Stomach (tissue), 4 donors: ENCODE results near the gene PARG.

Source experiments
- EP300 ChIP-seq: sonication (generic); formaldehyde crosslinking; IDR thresholded peaks from one replicate; pipeline ENCODE4 v1.6.1; 2017; ENCODE audit warnings: antibody characterized with exemption
- TF ChIP-seq, protein P1 (sequence below), 7 experiments: fragments of 450-650 bp in 4 of 7; fragments of 200-600 bp in 3 of 7; sonication (generic) in 3 of 7; IDR thresholded peaks; one replicate each; pipeline ENCODE4 v1.5.1; 2016 to 2019; ENCODE audit warnings: antibody characterized with exemption in 7 of 7, control low read depth in 2 of 7, mild to moderate bottlenecking in 1 of 7

DNA sequence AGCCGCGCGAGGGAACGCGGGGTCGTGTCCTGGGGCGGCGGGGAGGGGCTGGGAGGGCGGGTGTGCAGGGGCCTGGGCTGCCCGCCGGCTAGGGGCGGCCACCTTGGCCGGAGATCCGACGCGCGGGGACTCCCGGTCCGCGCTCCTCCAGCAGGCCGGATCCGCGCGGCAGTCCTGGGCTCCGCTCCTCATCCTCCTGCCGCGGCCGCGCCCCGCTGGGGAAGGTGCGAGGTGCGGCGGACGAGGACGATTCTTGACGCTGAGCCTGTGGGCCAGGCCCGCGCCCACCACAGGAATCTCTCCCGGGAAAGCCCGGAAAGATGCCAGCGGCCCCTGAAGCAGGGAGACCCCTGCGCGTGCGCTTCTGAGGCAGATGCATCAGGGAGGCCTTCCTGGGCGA, 173.1 kb downstream of the PARG start:
- TF ChIP-seq, protein P1, sequence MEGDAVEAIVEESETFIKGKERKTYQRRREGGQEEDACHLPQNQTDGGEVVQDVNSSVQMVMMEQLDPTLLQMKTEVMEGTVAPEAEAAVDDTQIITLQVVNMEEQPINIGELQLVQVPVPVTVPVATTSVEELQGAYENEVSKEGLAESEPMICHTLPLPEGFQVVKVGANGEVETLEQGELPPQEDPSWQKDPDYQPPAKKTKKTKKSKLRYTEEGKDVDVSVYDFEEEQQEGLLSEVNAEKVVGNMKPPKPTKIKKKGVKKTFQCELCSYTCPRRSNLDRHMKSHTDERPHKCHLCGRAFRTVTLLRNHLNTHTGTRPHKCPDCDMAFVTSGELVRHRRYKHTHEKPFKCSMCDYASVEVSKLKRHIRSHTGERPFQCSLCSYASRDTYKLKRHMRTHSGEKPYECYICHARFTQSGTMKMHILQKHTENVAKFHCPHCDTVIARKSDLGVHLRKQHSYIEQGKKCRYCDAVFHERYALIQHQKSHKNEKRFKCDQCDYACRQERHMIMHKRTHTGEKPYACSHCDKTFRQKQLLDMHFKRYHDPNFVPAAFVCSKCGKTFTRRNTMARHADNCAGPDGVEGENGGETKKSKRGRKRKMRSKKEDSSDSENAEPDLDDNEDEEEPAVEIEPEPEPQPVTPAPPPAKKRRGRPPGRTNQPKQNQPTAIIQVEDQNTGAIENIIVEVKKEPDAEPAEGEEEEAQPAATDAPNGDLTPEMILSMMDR (IDR thresholded peaks at IDR 0.05): no peak
- TF ChIP-seq EP300: no peak
